PC-9 (cell line): Measurements from ENCODE around the gene TCP11. TPM values are rescaled to one million over a fixed set of nuclear protein-coding genes. Genes with fewer than 3 reads are reported as not detected.

Experiments
- BruUV-seq: library from RNA; stranded (reverse); fragments of 400-500 nt; replicated peaks from 2 replicates; lab custom pipeline; 2021; lab: Mats Ljungman, UMichigan
- CTCF ChIA-PET: fragments of 300-600 bp; sonication (Branson Sonifier 250); formaldehyde crosslinking; loops from one replicate; lab custom pipeline; 2022; ENCODE audit warnings: antibody characterized with exemption; lab: Charles Lee
- POLR2A ChIA-PET: fragments of 300-600 bp; sonication (Branson Sonifier 250); formaldehyde crosslinking; loops from one replicate; lab custom pipeline; 2022; ENCODE audit warnings: antibody characterized with exemption; ENCODE audit not compliant: unreplicated experiment; lab: Charles Lee
- DNase-seq, 2 experiments: peaks; one replicate each; pipeline versions ENCODE4 v3.0.0 to v3.0.0-alpha.2; 2015 to 2022; ENCODE audit warnings: mixed read lengths in 1 of 2
- H2AFZ ChIP-seq: fragments of 200-600 bp; sonication (generic); 2 replicates; pipeline ENCODE4 v1.8.1; 2017; ENCODE audit warnings: antibody characterized with exemption
- H3F3A ChIP-seq: fragments of 200-600 bp; sonication (generic); 2 replicates; pipeline ENCODE4 v1.8.1; 2017; ENCODE audit warnings: antibody characterized with exemption, mild to moderate bottlenecking, low read depth; ENCODE audit not compliant: insufficient read depth
- H3K27ac ChIP-seq: fragments of 200-600 bp; sonication (generic); 2 replicates; pipeline ENCODE4 v1.6.1; 2016; ENCODE audit warnings: mixed run types
- H3K27me3 ChIP-seq: fragments of 200-600 bp; sonication (generic); 2 replicates; pipeline ENCODE4 v1.6.1; 2016; ENCODE audit warnings: low read depth, mixed run types; ENCODE audit not compliant: insufficient read depth
- H3K36me3 ChIP-seq: fragments of 200-600 bp; sonication (generic); 2 replicates; pipeline ENCODE4 v1.6.1; 2016; ENCODE audit warnings: low read depth, mixed run types
- H3K4me1 ChIP-seq: fragments of 200-600 bp; sonication (generic); replicated peaks from 2 replicates; pipeline ENCODE4 v1.6.1; 2016; ENCODE audit warnings: mixed run types; ENCODE audit not compliant: insufficient read depth
- H3K4me2 ChIP-seq: fragments of 200-600 bp; sonication (generic); 2 replicates; pipeline ENCODE4 v1.6.1; 2017; ENCODE audit warnings: mixed run types
- H3K4me3 ChIP-seq: fragments of 200-600 bp; sonication (generic); 2 replicates; pipeline ENCODE4 v1.6.1; 2016; ENCODE audit warnings: mixed run types
- H3K79me2 ChIP-seq: fragments of 200-600 bp; sonication (generic); 2 replicates; pipeline ENCODE4 v1.6.1; 2017; ENCODE audit warnings: low read depth, mixed run types
- H3K9me2 ChIP-seq: fragments of 200-600 bp; sonication (generic); 2 replicates; pipeline ENCODE4 v1.8.1; 2017; ENCODE audit warnings: mild to moderate bottlenecking; ENCODE audit not compliant: insufficient read depth
- H3K9me3 ChIP-seq: fragments of 200-600 bp; sonication (generic); 2 replicates; pipeline ENCODE4 v1.8.1; 2016; ENCODE audit warnings: low read depth; ENCODE audit not compliant: insufficient read depth
- H4K20me1 ChIP-seq: fragments of 200-600 bp; sonication (generic); 2 replicates; pipeline ENCODE4 v1.8.1; 2017; ENCODE audit not compliant: insufficient read depth
- CTCF ChIP-seq: fragments of 200-600 bp; sonication (generic); conservative IDR thresholded peaks from 2 replicates; pipeline ENCODE4 v1.6.1; 2017; ENCODE audit warnings: mixed run types, antibody characterized with exemption, mild to moderate bottlenecking, moderate library complexity
- EZH2 ChIP-seq: fragments of 200-600 bp; sonication (generic); IDR thresholded peaks from 2 replicates; pipeline ENCODE4 v1.8.0; 2017; ENCODE audit warnings: antibody characterized with exemption, low read depth
- intact Hi-C: fragments of 100-400 bp; cut with micrococcal nuclease; formaldehyde crosslinking; loops from one replicate; pipeline ENCODE4 v1.10.0; 2022; ENCODE audit not compliant: unreplicated experiment
- total RNA-seq: library from RNA; stranded (reverse); gene quantifications from 2 replicates; pipeline ENCODE4 v1.2.3, GENCODE V29; 2021

TCP11 gene
- total RNA-seq, 1 experiment from 2014 or later, result not detected

- intact Hi-C loops, result no loop called here
- CTCF ChIA-PET, result no interaction called here
- BruUV-seq, result no TSS peak
- no peaks in the 10 kb centered on the region for H3K27me3 ChIP-seq
- no peaks in the 10 kb centered on the region for H3K79me2 ChIP-seq
- POLR2A ChIA-PET, result no interaction called here
- H3K9me2 ChIP-seq, result no peaks in the 10 kb centered on the region
- H3K36me3 ChIP-seq, result no peaks in the 10 kb centered on the region
- DNase-seq, result no peak
- 0 out of 2 replicates have a peak, but pooled peaks cover 2% of the 10 kb centered on the region for H4K20me1 ChIP-seq
- H3K4me1 ChIP-seq, result no peaks in the 10 kb centered on the region
- no peaks in the 10 kb centered on the region for H3F3A ChIP-seq
- H3K4me2 ChIP-seq, result no peak overlapping the region
- H3K27ac ChIP-seq, result no peak overlapping the region
- TF ChIP-seq CTCF (no peak), EZH2 (no peak)
- H2AFZ ChIP-seq, result no peak overlapping the region
- H3K4me3 ChIP-seq, result no peak overlapping the region
- no peaks in the 10 kb centered on the region for H3K9me3 ChIP-seq
Observed at GRCh38 chr6:35087361-35088280, 53.5 kb downstream of the TCP11 start.

- Histone ChIP-seq H3F3A (no peaks in the 10 kb centered on the region), H3K4me1 (no peaks in the 10 kb centered on the region), H3K27ac (no peak overlapping the region), H3K9me3 (no peaks in the 10 kb centered on the region), H2AFZ (no peak overlapping the region), H3K9me2 (no peaks in the 10 kb centered on the region), H3K4me3 (no peak overlapping the region), H4K20me1 (0 out of 2 replicates have a peak, but pooled peaks cover 2% of the 10 kb centered on the region), H3K27me3 (no peaks in the 10 kb centered on the region), H3K4me2 (no peak overlapping the region), H3K79me2 (no peaks in the 10 kb centered on the region), H3K36me3 (no peaks in the 10 kb centered on the region)
- TF ChIP-seq CTCF (no peak), EZH2 (no peak)
- intact Hi-C loops, result no loop called here
- no TSS peak for BruUV-seq
- POLR2A ChIA-PET, result no interaction called here
- CTCF ChIA-PET, result no interaction called here
- no peak for DNase-seq
Observed at GRCh38 chr6:35086636-35087360, 54.3 kb downstream of the TCP11 start.

GRCh38 chr6:35086282-35086632 is 54.9 kb downstream of the TCP11 start:
- DNase-seq, result no peak
- no peaks in the 10 kb centered on the region for H3K79me2 ChIP-seq
- no peak overlapping the region for H2AFZ ChIP-seq
- TF ChIP-seq CTCF (no peak), EZH2 (no peak)
- no peak overlapping the region for H3K4me3 ChIP-seq
- intact Hi-C loops, result no loop called here
- H3K9me2 ChIP-seq, result no peaks in the 10 kb centered on the region
- H3K4me2 ChIP-seq, result no peak overlapping the region
- CTCF ChIA-PET, result no interaction called here
- BruUV-seq, result no TSS peak
- no peaks in the 10 kb centered on the region for H3K9me3 ChIP-seq
- no peaks in the 10 kb centered on the region for H3K36me3 ChIP-seq
- H3K27ac ChIP-seq, result no peak overlapping the region
- H3K27me3 ChIP-seq, result no peaks in the 10 kb centered on the region
- no peaks in the 10 kb centered on the region for H3F3A ChIP-seq
- H4K20me1 ChIP-seq, result 0 out of 2 replicates have a peak, but pooled peaks cover 2% of the 10 kb centered on the region
- no peaks in the 10 kb centered on the region for H3K4me1 ChIP-seq
- POLR2A ChIA-PET, result no interaction called here
